Measurements from ENCODE around the gene HILPDA. TPM values are rescaled to one million over a fixed set of nuclear protein-coding genes. Genes with fewer than 3 reads are reported as not detected.
A peak's percentile ranks its signal among the peaks of the same experiment; 100 is the strongest.

HILPDA gene
- total RNA-seq, 1 donor from 2014 or later, result 15.6 TPM

DNA sequence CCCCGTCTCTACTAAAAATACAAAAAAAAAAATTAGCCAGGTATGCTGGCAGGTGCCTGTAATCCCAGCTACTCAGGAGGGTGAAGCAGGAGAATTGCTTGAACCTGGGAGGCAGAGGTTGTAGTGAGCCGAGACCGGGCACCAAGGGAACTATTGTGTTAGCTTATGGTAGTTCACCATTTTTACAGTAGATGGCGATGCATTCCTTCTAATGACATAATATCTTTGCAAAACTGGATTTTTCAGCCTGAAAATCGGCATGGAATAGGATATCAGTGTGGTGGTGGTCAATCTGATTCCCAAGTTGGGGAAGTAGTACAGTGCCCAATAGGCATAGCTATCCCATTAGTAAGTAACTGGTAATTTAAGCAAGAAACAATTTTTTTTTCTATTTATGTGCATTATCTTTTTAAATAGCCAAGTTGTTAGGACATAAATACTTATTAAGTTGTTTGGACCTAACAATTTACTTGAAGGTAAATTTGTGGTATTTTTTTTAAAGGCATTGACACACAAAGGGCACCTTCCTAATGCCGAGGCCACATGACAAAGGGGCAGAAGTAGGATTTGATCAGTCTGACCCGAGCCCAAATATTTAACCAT lies 28.3 kb upstream of the HILPDA start:
- no peaks in the 10 kb centered on the region for H3K36me3 ChIP-seq (ENCODE audit: control insufficient read depth, insufficient read depth, low read length)
- H3K27me3 ChIP-seq (ENCODE audit: control insufficient read depth, insufficient read depth, low read length), result no peaks in the 10 kb centered on the region
- no peak for DNase-seq (ENCODE audit: low read depth)
- no peak overlapping the region for H3K4me3 ChIP-seq (ENCODE audit: low read depth, low read length)
- peak; percentile 65 for TF ChIP-seq CTCF (IDR thresholded peaks at IDR 0.05; ENCODE audit: insufficient read depth, low read length, poor library complexity, severe bottlenecking)

DNA sequence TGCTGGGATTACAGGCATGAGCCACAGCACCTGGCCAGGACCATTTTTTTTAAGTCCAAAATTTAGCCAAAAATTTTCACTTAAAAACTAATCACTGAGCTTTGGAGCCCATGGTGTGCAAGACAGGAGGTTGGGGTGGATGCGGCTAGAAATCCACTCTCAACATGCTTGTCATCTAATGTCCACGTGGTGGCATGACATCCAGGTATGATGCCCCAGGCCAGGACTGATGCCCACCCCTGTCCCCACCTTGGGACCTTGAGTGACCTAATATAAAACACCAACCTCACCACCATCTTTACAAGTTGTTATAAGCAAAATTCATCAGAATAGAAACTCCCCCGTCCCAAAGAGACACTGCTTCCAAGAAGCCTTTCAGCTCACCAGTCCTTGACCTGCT lies 25.5 kb upstream of the HILPDA start:
- Histone ChIP-seq H3K27me3 (ENCODE audit: control insufficient read depth, insufficient read depth, low read length) (no peaks in the 10 kb centered on the region), H3K4me3 (ENCODE audit: low read depth, low read length) (no peak overlapping the region), H3K36me3 (ENCODE audit: control insufficient read depth, insufficient read depth, low read length) (no peaks in the 10 kb centered on the region)
- no peak for DNase-seq (ENCODE audit: low read depth)
- no peak for TF ChIP-seq CTCF (IDR thresholded peaks at IDR 0.05; ENCODE audit: insufficient read depth, low read length, poor library complexity, severe bottlenecking)

DNA sequence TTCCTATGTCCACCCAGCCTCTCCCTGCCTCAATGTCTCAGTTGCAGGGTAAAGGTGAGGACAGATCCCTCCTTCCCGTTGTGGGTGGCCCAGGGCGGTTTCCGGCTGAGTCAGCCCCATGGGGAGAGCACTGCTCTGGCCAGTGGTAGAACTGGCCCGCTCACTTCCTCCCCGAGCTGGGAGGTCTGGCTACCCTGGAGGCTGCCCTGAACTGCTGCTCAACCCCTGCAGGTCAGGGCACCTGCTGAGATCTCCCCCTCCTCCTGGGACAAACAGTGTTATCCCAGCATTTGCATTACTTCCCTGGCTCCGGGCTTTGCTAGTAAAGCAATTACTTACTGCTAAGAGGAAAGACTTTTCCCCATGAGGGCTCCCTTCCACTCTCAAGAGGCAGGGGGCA lies 24.5 kb upstream of the HILPDA start:
- Histone ChIP-seq H3K36me3 (ENCODE audit: control insufficient read depth, insufficient read depth, low read length) (no peaks in the 10 kb centered on the region), H3K27me3 (ENCODE audit: control insufficient read depth, insufficient read depth, low read length) (no peaks in the 10 kb centered on the region), H3K4me3 (ENCODE audit: low read depth, low read length) (no peak overlapping the region)
- TF ChIP-seq CTCF (IDR thresholded peaks at IDR 0.05; ENCODE audit: insufficient read depth, low read length, poor library complexity, severe bottlenecking), result no peak
- no peak for DNase-seq (ENCODE audit: low read depth)

DNA sequence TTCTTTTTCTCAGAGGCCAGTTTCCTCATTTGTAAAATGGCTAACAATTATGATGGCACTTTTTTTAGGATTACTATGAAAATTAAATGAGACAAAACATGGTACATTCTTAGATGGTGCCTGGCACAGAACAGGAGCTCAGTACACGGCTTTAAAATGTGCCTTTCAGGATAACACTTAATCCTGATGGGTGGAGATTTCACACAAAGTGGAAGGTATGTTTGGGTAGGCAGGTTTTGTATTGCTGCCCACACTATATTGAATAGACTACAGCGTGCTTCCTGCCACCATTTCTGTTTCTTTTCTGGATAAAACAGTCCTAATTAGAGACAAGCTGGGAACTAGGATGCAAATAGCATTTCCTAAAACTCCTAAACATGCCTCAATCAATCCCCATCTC lies 23.9 kb upstream of the HILPDA start:
- H3K27me3 ChIP-seq (ENCODE audit: control insufficient read depth, insufficient read depth, low read length), result no peaks in the 10 kb centered on the region
- no peaks in the 10 kb centered on the region for H3K36me3 ChIP-seq (ENCODE audit: control insufficient read depth, insufficient read depth, low read length)
- DNase-seq (ENCODE audit: low read depth), result no peak
- no peak overlapping the region for H3K4me3 ChIP-seq (ENCODE audit: low read depth, low read length)
- no peak for TF ChIP-seq CTCF (IDR thresholded peaks at IDR 0.05; ENCODE audit: insufficient read depth, low read length, poor library complexity, severe bottlenecking)

DNA sequence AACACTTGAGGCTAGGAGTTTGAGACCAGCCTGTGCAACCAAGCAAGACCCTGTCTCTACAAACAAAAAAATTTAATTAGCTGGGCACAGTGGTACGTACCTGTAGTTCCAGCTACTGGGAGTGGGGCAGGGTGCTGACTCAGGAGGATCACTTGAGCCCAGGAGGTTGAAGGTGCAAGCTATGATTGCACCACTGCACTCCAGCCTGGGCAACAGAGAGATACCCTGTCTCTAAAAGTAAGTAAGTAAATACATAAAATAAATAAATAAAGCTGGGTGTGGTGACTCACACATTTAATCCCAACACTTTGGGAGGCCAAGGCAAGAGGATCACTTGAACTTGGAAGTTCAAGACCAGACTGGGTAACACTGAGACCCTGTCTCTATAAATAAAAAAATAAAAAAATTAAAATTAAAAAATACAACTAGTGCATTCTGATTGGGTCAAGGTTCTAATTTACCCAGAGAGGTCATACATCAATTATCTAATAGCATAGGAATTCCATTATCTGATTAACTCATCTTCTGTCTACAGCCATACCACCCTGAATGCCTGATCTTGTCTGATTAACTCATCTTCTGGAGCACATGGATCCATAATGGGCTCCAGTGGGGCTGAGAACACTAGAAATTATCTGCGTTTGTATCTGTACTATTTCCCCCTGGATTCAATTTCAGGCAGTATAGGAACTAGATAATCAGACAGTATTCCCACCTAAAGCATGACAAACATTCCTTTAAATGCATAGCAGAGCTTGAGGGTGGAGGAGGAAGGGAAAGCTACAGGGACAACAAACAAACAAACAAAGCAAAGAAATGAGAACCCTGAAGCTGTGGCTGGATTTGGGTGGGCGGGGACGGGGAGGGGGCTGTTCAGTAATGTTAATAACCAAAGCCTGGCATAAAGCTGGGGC lies 21.0 kb upstream of the HILPDA start:
- no peak for DNase-seq (ENCODE audit: low read depth)
- TF ChIP-seq CTCF (IDR thresholded peaks at IDR 0.05; ENCODE audit: insufficient read depth, low read length, poor library complexity, severe bottlenecking), result no peak
- Histone ChIP-seq H3K36me3 (ENCODE audit: control insufficient read depth, insufficient read depth, low read length) (no peaks in the 10 kb centered on the region), H3K4me3 (ENCODE audit: low read depth, low read length) (no peak overlapping the region), H3K27me3 (ENCODE audit: control insufficient read depth, insufficient read depth, low read length) (no peaks in the 10 kb centered on the region)

Data from kidney epithelial cell (primary cell).